HT1080 (cell line): Measurements from ENCODE around the gene SMURF2. TPM values are rescaled to one million over a fixed set of nuclear protein-coding genes. Genes with fewer than 3 reads are reported as not detected.
A peak's percentile ranks its signal among the peaks of the same experiment; 100 is the strongest.

Experiments used
- DNase-seq: peaks from one replicate; pipeline ENCODE4 v3.0.0-alpha.2; 2015; ENCODE audit warnings: low read depth
- small RNA-seq: library from RNA; depleted of rRNA; stranded (forward); fragments of <200 nt; gene quantifications from one replicate; pipeline ENCODE3, GENCODE V24; 2014
- total RNA-seq: library from RNA; depleted of rRNA; stranded (reverse); fragments of >200 nt; shearing (Covaris generic); gene quantifications from 2 replicates; pipeline ENCODE4 v1.2.3, GENCODE V29; 2014; rRNA removed

SMURF2 gene
- total RNA-seq, 1 experiment from 2014 or later: 50.0 TPM

- DNase-seq: no peak
Measured at GRCh38 chr17:64504769-64505339, 157.3 kb downstream of the SMURF2 start.

- no peak for DNase-seq
Measured at GRCh38 chr17:64503821-64504768, 158.0 kb downstream of the SMURF2 start.

GRCh38 chr17:64503341-64503740 is 158.8 kb downstream of the SMURF2 start:
- DNase-seq: no peak

- DNase-seq: no peak
Measured at GRCh38 chr17:64502809-64503208, 159.3 kb downstream of the SMURF2 start.

- DNase-seq: no peak
Measured at GRCh38 chr17:64502021-64502420, 160.1 kb downstream of the SMURF2 start.

- no peak for DNase-seq
Measured at GRCh38 chr17:64500862-64501765, 161.0 kb downstream of the SMURF2 start.

- no peak for DNase-seq
Measured at GRCh38 chr17:64500487-64500859, 161.6 kb downstream of the SMURF2 start.

- no peak for DNase-seq
Measured at GRCh38 chr17:64499805-64500486, 162.2 kb downstream of the SMURF2 start.

GRCh38 chr17:64498308-64499203 is 163.6 kb downstream of the SMURF2 start:
- no peak for DNase-seq

GRCh38 chr17:64497565-64498035 is 164.5 kb downstream of the SMURF2 start:
- DNase-seq: no peak

GRCh38 chr17:64496786-64497564 is 165.1 kb downstream of the SMURF2 start, which contains the start of gene POLG2:
POLG2 (minus strand) TSS chr17:64497054; CDS start chr17:64496968, 86 bp downstream.
- DNase-seq: peak; percentile 94

- no peak for DNase-seq
Measured at GRCh38 chr17:64496348-64496785, 165.7 kb downstream of the SMURF2 start.

Small RNAs within 50 kb of the gene (small RNA-seq; reads per million reads assigned to genes)
- not detected for gene AC009994.1

Other genes starting within 250 kb of the SMURF2 start
- gene MILR1, start 213.2 kb downstream of the SMURF2 start, total RNA-seq: 7.3 and 8.2 TPM in 2 replicates
- gene POLG2, start 165.3 kb downstream of the SMURF2 start, total RNA-seq: 11.6 and 13.8 TPM in 2 replicates
- gene DDX5, start 156.0 kb downstream of the SMURF2 start, total RNA-seq: 250 and 611 TPM in 2 replicates
- gene CEP95, start 155.3 kb downstream of the SMURF2 start, total RNA-seq: 18.5 and 21.6 TPM in 2 replicates